Fibroblast of gingiva (primary cell): ENCODE results near the gene HDLBP.
A peak's percentile ranks its signal among the peaks of the same experiment; 100 is the strongest.

Experiments used
- DNase-seq: peaks from one replicate; pipeline ENCODE4 v3.0.0-alpha.2; 2011; ENCODE audit warnings: low read depth

HDLBP gene

DNA sequence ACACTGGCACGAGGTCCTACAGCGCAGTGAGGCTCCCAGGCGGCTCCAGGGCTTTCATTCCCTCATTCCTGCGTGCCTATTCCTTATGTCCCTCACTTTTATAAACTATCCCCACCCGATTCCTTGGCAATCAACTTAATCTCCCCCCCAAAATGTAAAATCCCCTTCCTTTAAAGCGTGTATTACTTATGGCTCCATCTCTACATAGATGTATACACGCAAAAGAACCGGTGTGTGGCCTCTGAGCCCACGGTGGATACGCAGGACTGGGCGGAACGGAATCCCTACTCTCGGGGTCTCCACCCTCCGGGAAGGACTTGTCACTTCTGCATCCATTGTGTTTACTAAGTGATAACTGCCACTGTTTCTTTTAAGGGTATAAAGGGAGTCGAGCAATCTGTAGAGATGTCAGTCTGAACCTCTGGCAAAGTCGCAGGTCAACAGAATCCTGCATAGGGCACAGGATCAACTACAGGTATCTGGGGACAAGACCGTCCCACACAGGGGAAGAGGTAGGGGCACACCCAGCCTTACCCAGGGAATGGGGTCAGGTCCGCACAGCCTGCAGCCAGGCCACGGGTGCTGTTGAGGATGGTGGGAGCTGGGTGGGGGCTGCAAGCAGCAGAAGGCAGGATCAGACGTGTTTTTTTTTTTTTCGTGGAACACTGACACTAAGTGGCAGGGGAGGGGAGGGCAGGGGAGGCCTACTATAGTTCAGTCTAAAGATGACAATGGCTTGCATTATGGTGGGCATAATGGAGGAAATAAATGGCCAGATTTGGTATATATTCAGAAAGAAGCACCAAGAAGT, 42.1 kb downstream of the HDLBP start:
- no peak for DNase-seq

DNA sequence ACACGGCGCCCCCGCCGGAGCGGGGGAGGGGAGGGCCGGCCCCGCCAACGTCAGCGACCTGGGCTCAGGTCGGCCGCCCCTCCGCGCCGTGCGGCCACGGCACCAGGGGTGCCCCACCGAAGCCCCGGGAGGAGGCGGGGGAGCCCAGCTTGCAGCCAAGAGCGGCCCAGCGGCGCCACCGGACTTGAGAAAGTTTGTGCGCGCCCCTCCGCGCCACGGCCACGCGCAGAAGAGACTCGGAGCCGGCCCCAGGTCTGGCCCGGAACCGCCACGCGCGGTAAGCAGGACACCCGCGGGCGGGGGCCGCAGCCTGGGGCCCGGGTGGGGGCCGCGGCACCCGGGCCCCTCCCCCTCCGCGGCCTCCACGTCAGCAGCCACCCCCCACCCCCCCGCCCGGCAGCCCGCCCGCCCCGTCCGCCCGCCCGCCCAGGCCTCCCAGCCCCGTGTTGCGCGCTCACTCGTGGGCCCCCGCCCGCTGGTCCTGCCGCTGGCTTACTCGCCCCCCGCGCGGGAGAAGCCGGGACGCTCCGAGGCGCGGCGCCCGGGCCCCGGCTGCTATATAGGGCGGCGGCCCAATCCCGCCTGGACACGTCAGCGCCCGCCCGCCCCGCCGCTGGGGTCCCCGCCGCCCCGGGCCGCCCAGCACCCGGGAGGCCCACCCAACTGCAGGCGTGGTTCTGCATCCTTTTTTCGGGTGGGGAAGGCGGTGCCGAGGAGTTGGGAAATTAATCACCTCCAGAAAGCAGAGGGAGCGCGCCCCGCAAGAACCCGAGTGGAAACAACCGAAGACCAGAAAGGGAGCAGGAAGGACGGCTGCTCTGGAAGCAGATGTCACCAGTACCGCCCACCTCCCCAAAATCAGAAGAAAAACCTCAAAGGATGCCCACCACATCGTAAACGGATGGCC, 42.9 kb downstream of the HDLBP start:
- peak; percentile 82 for DNase-seq

DNA sequence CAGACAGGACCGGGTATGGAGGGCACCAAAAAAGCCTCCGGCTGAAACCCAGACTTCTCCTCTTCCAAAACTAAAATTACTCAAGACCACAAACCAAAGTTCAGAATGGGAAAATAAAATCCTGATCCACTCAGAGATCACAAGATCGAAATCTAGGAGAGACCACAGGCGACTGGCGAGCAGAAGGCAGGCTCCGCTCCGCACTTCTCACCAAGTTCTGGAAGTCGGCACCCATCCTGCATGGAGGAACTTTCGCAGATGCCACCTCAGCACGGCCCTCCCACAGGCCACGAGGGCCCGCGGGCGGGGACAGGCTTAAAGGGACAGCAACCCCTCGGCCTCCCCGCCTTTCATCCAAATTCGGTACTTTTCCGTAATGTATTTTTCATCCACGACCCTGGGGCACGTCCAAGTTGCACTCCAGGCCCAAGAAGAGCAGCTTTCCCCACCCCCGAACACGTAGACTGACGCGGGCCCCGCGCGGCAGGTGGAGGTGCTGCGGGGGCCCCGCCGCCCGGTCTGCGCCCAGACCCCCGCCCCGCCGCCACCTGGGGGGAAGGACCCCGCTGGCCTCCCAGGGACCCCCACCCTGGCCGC, 43.7 kb downstream of the HDLBP start:
- DNase-seq = peak; percentile 84

DNA sequence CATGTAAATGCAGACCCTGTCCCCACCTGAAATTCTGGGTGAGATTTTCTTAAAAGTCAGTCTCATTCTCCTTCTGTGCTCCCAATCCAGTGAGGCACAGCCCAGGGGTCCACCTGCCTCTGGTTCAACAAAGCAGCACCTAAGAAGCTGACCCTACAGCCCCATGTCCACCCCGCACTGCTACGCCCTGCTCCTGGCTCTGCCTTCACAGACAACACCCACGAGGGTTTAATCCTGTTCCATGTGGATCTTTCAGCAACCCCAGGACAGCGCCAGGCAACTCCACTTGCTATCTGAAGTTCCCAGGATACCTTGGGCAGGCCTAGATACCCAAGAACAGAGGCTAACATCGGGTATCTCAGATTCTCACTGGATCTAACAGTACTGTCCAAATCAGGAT, 44.9 kb downstream of the HDLBP start:
- no peak for DNase-seq

DNA sequence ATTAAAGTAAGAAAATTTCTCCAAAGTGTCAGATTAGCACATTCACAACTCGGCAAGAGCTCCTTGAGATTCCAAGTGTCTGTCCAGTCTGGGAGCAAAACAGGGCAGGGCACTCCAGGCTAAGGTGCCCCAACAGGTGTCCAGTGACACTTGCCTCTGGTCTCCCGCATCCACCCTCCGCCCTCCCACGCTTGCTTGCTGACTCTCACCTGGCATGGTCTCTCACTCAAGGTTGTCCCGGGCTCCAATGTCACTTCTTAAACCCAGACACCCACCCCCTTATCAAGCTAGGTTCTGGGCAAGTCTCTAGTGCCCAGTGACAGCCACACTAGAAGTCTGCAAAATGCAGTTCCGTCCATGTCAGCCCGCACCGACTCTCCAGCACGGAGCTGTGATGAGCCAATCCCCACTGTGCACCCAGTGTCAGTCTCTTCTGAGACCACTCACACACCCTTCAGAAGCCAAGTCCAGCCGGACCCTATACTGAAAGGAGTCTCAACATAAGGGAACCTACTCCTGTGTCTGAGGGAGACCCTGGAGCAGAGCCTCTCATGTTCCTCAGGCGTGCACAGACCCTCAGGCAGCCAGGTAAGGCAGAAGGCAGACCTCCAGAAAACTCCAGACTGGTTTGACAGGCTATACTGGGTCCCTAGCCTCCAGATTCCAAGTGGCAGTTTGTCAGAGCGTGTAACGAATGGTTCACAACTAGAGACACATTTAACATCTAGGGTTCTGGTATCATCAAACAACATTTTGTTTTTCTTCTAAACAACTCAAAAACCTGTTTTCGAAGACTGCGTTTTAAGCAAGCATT, 45.6 kb downstream of the HDLBP start:
- DNase-seq = no peak

DNA sequence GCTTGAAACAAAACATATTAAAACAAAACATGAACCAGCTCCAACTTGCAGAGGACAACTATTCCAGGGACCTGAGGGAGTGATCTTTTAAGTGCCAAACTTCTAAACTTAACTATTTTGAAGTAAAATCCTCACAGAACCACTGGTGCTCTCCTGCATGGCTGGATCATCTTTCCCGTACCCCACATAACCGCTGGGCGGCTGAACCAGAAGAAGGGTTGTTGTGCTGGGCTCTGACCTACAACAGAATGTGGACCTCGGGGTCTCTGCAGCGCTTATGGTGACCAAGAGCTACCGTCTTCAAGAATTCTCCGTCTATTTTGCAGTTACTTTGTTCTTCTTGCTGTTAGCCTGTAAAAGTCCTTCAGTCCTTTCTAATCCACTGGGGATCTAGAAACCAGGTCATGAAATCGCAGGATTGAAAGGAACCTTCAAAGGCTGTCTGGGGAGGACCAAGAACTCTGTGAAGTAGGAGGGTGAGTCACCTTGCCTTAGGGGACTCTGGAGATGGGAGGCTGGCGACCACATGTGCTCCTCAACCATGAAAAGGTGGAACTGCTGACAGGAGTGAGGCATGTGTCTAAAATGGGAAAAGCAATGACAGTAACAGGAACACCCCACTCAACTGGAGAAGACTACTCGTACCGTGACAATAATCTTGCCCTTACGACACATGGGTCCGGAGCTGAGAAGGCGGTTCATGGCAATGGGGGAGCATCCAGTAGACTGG, 46.6 kb downstream of the HDLBP start:
- DNase-seq = peak; percentile 22

DNA sequence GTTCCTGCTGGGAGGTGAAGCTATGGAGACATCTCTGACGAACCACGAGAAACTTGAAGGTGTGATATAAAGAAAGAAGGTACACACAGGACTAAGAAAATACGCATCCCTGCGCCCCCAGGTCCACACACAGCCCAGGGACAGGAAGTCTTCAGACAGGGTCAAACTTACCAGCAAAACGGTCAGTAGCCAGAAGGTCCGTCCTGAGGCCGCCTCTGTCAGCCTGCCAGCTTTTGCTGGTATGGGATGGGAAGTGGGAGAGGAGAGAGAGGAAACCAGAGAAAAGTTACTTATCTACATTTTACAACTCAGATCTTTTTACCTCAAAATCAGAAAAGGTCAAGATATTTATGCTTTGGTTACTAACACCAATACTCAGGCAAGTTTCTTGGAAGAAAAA, 47.2 kb downstream of the HDLBP start:
- DNase-seq = no peak

DNA sequence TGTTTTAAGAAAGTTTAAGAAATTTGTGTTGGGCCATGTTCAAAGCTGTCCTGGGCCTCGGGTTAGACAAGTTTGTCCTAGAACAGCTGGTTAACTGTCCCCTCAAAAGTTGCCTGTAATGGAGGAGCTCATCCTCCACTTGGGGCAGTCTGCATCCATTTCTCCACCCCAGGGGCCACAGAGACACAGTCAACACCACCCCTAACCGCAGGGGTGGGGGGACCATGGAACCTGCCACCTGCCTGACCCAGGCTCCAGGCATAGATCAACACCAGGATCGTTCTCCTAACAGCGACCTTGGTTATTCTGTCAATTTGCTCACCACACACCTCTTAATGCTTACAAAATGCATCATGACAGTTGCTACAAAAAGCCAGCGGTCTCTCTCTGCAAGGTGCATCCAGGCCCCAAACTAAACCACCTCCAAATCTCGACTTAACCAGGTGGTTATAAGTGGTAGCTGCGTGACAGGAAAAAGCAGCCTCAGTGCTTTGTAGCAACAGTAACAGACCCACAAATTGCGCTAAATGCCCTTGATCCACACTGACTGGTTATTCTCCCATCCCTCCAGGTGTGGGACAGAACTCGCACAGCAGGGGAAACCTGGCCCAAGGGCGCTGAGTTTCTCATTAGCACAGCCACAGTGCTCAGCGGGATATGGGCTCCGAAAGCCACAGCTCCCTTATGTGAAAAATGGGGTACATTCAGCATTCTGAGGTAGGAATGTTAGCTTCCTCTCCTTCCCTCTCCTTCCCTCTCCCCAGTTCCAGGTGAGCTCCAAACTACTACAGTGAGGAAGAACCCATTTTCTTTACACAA, 48.0 kb downstream of the HDLBP start:
- DNase-seq = no peak

DNA sequence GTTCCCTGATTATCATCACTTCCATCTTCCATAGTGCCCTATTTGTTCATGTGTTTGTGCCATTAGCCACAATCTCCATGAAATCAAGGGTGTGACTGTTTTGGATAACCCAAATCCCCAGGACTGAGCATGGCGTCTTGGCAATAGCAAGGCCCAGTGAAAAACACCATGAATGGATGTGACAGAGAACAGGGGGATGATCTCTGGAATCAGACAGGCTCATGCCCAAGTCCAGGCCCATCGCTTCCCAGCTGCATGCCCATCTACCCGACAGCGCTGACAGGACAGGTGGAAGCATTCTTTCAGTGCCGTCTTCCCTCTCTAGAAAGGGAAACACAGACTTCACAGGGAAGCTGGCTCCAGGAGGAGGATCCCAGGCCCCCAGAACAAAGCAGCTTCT, 50.0 kb downstream of the HDLBP start:
- no peak for DNase-seq

DNA sequence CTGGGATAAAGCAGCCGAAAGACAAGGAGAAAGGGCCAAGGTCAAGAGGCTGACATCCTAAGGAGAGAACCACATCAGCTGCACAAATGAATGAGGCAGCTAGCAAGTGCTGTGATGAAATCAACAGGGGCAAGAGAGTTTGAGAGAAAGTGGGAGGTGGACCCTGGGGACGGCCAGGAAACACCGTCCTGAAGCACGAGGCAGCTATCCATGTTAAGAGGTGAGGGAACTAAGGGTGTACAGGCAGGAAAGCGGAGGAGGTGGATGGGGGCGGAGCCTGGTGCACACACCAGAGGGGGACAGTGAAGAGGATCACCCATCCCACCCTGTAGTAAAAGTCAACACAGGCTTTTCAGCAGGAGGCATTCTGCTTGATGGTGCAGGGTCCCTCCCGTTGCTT, 52.4 kb downstream of the HDLBP start:
- no peak for DNase-seq

DNA sequence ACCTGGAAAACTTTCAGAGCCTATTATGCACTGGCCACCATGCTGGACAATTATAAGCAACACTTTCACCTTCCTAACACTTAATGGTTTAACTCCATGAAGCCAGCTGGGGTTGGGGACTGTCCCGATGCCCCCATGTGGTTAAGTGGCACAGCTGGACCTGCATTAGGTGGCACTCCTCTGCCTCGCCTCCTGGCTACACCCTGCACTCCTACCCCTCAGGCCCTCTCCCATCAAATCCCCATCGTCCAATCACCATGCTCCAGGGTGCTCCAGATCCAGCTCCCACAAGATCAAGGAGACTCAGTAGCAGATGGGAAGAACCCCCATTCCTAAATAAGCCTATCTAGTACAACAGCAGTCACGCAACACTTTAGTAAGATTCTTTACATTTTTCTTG, 53.8 kb downstream of the HDLBP start:
- DNase-seq = no peak

DNA sequence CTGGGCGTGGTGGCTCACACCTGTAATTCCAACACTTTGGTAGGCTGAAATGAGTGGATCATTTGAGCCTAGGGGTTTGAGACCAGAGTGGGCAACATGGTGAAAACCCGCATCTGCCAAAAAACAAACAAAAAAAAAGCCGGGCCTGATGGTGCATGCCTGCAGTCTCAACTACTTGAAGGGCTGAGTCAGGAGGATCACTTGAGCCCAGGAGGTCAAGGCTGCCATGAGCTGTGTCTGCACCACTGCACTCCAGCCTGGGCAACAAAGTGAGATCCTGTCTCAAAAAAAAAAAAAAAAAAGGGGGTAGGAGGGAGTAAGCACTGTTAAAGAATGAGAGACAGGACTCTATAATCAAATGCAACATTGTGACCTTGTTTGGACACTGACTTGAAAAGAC, 54.6 kb downstream of the HDLBP start:
- no peak for DNase-seq

DNA sequence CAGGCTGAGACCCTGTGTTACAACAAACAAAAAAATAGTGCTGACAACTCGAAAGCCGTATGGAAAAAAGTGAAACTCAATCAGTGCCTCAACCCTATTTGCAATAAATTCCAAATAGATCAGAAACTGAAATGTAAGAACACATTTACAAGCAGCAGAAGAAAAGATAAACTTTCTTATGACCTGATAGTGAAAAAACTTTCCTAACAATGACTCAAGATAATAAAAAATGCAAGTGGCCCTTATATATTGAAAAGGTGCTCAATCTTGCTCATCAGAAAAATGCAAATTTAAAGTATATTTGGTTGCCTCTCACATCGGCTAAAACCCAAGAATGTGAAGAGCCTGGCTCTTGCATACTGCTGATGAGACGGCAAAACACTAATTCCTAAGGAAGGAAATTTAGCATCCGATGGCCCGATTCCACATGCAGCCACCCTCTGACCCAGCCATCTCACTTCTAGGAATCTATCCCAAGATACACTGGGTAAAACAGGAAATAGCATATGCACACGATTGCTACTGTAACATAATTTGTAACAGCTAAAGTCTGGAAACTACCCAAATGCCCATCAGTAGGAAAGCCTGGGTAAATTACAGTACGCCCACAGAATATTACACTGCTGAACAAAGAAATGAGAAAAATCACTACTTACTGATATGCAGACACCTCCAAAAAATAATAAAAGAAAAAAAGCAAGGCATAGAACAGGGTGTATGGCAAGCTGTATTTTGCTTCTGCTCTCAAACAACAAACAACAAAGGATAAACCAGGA, 56.8 kb downstream of the HDLBP start:
- DNase-seq = no peak

DNA sequence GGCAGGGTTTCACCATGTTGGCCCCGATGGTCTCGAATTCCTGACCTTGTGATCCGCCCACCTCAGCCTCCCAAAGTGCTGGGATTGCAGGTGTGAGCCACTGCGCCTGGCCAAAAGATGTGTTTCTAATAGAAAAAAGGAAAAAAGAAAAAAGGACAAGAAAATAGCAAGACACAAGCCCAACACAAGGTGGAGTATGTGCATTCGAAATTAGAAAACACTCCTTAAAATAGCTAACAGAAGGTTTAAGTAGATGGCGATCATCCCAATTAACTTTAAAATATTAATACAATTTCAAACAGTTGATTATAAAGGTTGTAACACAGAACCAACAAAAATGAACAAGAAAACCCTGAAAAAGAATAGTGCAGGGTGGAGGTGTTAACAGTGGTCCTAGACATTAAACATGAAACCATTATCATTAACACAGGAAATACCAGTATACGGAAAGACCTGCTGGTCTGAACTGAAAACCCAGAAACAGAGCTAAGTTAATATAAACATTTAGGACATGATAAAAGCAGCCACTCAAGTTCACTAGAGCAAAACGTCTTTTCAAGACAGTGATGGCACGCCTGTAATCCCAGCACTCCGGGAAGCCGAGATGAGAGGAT, 57.9 kb downstream of the HDLBP start:
- DNase-seq = no peak

DNA sequence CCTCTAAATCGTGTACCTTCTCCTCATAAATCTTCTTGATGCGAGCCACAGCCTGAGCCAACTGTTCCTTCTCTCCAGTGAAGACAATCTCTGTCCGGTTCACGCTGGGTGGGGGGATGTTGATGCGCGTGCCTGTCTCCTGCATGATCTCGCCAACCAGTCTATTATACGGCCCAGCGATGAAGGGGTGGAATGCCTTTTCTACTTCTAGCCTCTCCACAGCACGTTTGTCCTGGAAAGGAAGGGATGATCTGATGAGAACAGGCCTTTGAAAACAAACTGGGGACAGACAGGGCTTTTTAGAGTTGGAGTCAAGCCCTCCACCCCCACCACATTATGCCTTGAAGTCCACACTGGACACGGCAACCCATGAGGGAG, 59.3 kb downstream of the HDLBP start:
- no peak for DNase-seq

DNA sequence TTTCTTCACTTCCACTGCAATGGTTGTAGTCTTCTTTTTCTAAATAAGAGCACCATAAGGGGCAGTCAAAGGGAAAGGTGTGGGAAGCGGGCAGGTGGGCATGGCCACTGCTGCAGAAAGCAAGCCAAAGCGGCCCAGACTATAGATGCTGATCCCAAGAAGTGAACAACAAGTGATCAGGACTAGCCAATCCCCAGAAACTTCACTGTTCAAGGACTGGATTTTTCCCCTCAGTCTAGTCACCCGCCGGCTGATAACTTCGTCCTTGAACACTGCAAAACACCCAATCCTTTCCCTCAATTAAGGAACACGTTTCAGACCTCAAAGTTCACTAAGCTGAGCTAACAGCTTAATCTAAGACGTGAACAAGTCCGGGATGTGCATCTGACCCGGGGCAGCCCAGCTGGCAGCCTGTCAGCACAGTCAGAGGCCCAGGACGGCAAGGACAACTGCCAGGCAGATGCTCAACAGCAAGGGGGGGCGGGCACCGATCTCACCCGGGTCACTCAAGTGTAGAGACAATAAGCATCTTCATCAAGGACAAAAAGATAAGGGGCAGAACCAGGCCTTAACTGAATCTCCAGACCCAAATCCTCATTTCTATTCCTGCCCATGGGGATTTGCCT, 59.8 kb downstream of the HDLBP start:
- no peak for DNase-seq

DNA sequence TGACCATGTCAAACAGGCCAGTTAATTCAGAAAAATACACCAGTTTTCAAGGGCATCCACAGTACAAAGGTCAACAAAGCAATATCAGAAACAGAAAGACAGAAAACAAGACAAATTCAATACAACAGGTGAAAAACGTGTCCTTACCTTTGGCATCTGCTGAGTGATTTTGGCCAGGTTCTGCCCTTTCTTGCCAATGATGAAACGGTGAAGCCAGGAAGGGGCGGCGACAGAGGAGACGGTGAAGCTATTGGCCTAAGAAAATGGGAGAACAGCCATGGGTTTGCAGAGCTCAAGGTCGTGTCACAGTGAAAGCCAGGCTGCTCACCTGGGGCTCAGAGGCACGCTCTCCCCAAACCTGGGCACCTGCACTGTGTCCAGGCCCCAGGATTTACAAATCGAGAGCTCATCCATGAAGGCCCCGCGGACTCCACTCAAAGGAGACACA, 60.5 kb downstream of the HDLBP start:
- no peak for DNase-seq

DNA sequence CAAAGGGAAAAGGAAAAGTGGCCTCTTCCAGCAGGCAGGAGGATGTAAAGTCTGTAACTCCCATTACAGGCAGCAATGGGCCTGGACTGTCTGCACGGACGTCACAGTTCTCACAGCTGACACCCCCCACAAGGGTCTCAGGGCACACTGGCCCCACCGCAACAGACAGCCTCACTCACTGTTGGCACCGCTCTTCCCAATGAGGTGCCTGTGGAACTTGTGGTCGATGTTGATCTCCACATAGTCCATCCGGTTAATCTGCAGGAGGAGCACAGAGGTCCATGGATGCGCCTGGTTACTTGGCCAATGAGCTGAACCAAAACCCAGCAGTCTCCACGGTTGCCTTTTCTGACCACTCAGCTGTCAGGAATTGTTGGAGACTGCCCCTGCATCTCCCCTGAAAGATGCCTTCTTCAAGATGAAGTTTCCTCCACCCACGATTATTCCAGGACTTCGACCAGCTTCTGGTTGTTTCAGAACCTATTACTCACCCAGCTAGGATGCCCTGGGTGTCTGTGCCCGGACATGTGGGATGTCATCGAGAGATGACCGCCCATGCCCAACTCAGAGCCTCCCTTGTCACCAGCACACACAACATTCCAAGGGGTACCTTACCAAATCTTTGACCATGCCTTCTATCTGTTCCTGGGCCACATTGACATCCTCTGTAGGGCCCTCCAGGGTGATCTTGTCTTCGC, 62.5 kb downstream of the HDLBP start:
- DNase-seq = no peak
